ENCODE results near the gene NMUR1. TPM values are rescaled to one million over a fixed set of nuclear protein-coding genes. Genes with fewer than 3 reads are reported as not detected.
A peak's percentile ranks its signal among the peaks of the same experiment; 100 is the strongest.

The NMUR1 gene
- total RNA-seq, 1 donor = not detected

- DNase-seq (ENCODE audit: low read depth) = no peak
- TF ChIP-seq CTCF (IDR thresholded peaks at IDR 0.05; ENCODE audit: insufficient read depth, low read depth, low read length) = no peak
- no peak overlapping the region for H3K4me3 ChIP-seq (ENCODE audit: low read depth, low read length)
Observed at GRCh38 chr2:231539991-231540390, 9.7 kb upstream of the NMUR1 start.

- no peak for TF ChIP-seq CTCF (IDR thresholded peaks at IDR 0.05; ENCODE audit: insufficient read depth, low read depth, low read length)
- no peak for DNase-seq (ENCODE audit: low read depth)
- H3K4me3 ChIP-seq (ENCODE audit: low read depth, low read length) = no peak overlapping the region
Observed at GRCh38 chr2:231535961-231536360, 5.7 kb upstream of the NMUR1 start.

GRCh38 chr2:231533777-231534125 lies 3.5 kb upstream of the NMUR1 start:
- H3K4me3 ChIP-seq (ENCODE audit: low read depth, low read length) = no peak overlapping the region
- DNase-seq (ENCODE audit: low read depth) = no peak

GRCh38 chr2:231533086-231533776 lies 3.0 kb upstream of the NMUR1 start:
- peak; percentile 42 for DNase-seq (ENCODE audit: low read depth)
- TF ChIP-seq CTCF (IDR thresholded peaks at IDR 0.05; ENCODE audit: insufficient read depth, low read depth, low read length) = no peak
- no peak overlapping the region for H3K4me3 ChIP-seq (ENCODE audit: low read depth, low read length)

More at GRCh38 chr2:231533777-231534125, 3.5 kb upstream of the NMUR1 start:
- no peak for TF ChIP-seq CTCF (IDR thresholded peaks at IDR 0.05; ENCODE audit: insufficient read depth, low read depth, low read length)

- DNase-seq (ENCODE audit: low read depth) = no peak
- H3K4me3 ChIP-seq (ENCODE audit: low read depth, low read length) = no peak overlapping the region
- no peak for TF ChIP-seq CTCF (IDR thresholded peaks at IDR 0.05; ENCODE audit: insufficient read depth, low read depth, low read length)
Observed at GRCh38 chr2:231532756-231533035, 2.5 kb upstream of the NMUR1 start.

- no peak for TF ChIP-seq CTCF (IDR thresholded peaks at IDR 0.05; ENCODE audit: insufficient read depth, low read depth, low read length)
- peak; percentile 25 for DNase-seq (ENCODE audit: low read depth)
- no peak overlapping the region for H3K4me3 ChIP-seq (ENCODE audit: low read depth, low read length)
Observed at GRCh38 chr2:231531883-231532755, 1.9 kb upstream of the NMUR1 start.

Measured in fibroblast of villous mesenchyme (primary cell).